Renal pelvis (tissue), 4 donors: ENCODE data around the gene CEP95. TPM values are rescaled to one million over a fixed set of nuclear protein-coding genes. Genes with fewer than 3 reads are reported as not detected.
A peak's percentile ranks its signal among the peaks of the same experiment; 100 is the strongest.
"Not testable (repeated sequence)": the region's sequence is repeated elsewhere in the genome, so short reads cannot be mapped to it uniquely, and the experiment has no call there.

ENCODE experiments used
- DNase-seq: peaks from one replicate; pipeline ENCODE4 v3.0.0-alpha.2; 2013
- polyA plus RNA-seq, 3 donors: library from polyadenylated mRNA; unstranded; fragments of 120-200 nt; gene quantifications; one replicate each; pipeline ENCODE4 v1.2.1, GENCODE V29; 2013; ENCODE audit not compliant: insufficient read length in 3 of 3

The CEP95 gene
- polyA plus RNA-seq, 3 donors = 78.0 to 166 (median 152) TPM

- no peak for DNase-seq
These were observed 14.2 kb upstream of the CEP95 start for GRCh38 chr17:64492481-64493109.

- no peak for DNase-seq
These were observed 12.7 kb upstream of the CEP95 start for GRCh38 chr17:64494121-64494520.

- not testable (repeated sequence) for DNase-seq
These were observed 11.5 kb upstream of the CEP95 start for GRCh38 chr17:64495300-64495699.

DNA sequence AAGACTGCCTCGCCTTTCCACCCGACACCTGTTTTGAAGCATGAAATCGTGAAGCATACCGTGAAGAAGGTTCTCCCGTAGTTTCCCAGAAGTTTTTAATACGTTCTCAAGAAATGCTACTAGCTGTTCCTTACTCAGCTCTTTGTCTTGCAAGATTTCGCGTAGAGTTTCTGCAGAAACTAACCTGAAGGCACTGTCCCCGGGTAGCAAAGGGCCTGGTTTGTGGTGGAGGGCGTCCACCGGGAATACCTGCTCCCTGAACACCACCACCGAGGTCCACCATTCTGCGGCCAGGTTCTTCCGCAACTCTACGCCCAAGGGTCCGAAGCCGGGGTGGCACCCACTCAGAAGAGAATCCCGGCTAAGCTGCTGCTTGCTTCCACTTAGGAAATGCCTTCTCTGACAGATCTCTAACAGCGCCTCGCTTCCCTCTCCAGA lies 10.4 kb upstream of the CEP95 start:
- DNase-seq = no peak

- peak; percentile 90 for DNase-seq
These were observed 9.8 kb upstream of the CEP95 start, which contains the start of gene POLG2 for GRCh38 chr17:64496786-64497564. Gene POLG2 (minus strand): TSS chr17:64497054. CDS start chr17:64496968, 86 bp downstream.

- no peak for DNase-seq
These were observed 9.2 kb upstream of the CEP95 start for GRCh38 chr17:64497565-64498035.

GRCh38 chr17:64498308-64499203 lies 8.2 kb upstream of the CEP95 start:
- no peak for DNase-seq

- DNase-seq = no peak
These were observed 6.8 kb upstream of the CEP95 start for GRCh38 chr17:64499805-64500486.

- no peak for DNase-seq
These were observed 6.3 kb upstream of the CEP95 start for GRCh38 chr17:64500487-64500859.

DNA sequence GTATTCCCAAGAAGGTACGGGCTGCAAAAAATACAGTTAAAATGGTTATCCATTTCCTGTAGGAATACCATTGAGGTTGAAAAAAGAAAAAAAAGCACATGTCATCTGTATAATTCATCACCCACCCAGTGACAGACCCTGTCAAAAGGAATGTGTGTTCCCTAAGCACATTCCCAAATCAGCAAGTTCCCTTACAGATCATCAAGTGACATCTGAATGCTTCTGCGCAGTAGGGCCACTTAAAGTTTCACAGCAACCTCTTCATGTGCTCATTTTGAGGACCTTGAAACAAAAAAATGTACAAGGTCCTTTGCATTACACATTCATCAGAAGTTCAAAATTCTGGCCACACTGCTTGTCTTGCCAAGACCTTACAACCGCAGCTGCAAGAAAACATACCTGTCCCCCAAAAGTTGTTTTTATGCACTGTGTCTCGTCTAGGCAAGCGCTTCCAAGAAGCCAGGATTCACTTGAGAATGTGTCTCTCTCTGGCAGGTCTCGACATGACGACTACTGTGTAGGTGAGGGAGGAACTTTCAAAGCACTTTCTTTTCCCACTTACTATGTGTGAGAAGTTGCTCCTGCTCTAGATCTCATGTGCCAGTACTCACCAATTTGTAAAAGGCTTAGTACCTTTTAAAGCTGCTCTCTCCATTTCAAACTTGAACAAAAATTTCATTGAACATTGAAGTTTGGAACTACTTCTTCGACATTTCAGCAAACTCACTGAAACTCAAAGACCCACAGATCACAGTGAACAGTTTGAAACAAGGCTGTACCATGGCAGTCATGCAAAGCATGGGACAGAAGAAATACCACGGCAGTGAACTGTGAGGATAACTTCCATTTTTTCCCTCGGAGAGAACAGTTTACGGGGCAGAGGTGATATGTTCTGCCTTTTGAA lies 5.7 kb upstream of the CEP95 start:
- DNase-seq = no peak

GRCh38 chr17:64502021-64502420 lies 4.8 kb upstream of the CEP95 start:
- no peak for DNase-seq

DNA sequence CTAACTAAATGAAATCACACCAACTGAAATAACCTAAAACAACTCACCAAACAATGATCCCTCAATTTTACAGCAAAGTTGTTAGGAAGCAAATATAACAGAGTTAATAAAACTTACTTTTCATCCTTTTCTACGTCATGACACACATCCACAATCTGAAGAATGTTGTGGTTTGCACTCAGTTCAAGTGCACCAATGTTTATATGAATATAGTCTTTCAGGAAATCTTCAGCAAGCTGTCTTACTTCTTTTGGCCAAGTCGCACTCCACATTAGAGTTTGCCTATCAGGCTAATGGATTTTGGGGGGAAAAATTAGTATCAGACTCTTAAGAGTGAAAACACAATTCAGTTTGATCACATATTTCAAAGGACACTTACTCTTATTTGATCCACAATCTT lies 4.0 kb upstream of the CEP95 start:
- no peak for DNase-seq

GRCh38 chr17:64503341-64503740 lies 3.4 kb upstream of the CEP95 start:
- no peak for DNase-seq

- DNase-seq = no peak
These were observed 2.7 kb upstream of the CEP95 start for GRCh38 chr17:64503821-64504768.

DNA sequence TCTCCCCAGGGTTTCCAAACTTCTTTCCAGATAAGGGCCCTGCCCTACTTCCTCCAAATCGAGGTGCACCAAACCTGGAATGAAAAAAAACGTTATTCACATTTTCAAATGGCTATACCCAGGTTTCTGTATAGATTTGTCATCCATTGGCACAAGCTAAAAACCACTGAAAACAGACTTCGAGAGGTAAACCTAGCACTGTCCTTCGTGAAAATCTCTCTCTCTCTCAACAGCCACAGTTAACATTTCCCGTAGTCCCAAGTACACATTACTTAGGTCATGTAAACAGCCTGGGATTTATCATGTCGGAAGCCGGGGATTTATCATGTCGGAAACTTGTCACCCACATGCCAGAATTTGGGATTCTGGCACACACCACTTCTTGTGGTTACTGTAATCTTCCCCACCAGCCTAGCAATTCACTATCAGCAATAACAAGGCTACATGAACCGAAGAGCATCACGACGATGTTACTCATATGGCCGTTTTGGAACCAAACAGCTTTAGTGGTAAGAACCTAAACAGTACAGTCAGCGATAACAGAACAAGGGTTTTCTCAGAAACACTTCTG lies 1.9 kb upstream of the CEP95 start:
- peak; percentile 42 for DNase-seq

DNA sequence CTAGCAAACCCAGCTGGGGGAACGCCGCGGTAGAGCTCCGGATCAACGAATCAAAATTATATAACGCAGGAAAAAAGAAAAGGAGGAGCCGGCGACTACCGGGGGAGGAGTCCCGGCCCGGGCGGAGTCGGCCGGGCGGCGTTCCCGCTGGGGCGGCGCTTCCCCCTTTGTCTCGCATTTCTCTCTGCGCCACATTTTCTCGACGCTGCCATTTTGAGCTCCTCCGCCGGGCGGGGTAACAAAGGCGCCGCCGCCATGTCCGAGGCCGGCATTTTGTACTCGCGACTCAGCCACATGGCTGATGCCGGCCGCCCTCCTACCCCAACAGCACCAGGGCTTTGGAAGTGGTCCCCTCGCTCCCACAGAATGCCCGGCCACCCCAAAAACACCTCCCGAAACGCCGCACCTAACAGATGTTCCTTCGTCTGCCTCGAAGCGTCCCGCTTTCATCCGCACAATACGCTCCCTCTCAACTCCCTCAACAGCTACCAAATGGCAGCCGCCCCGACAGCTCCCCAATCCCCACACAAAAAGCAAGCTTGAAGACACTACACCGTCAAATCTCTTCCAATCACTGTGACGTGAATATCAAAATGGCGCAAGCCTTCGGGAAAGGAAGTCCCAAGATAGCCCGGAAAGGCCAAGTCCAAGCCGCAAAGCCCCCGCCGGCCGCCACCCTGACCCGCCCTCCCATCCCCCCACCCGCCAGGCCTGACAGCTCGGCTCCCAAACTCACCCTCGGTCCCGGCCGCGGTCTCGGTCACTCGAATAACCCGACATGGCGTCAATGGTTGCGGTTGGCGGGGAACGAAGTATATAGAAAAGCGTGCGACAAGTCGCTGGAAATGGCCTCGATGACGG lies 1.2 kb upstream of the CEP95 start:
- peak; percentile 94 for DNase-seq

DNA sequence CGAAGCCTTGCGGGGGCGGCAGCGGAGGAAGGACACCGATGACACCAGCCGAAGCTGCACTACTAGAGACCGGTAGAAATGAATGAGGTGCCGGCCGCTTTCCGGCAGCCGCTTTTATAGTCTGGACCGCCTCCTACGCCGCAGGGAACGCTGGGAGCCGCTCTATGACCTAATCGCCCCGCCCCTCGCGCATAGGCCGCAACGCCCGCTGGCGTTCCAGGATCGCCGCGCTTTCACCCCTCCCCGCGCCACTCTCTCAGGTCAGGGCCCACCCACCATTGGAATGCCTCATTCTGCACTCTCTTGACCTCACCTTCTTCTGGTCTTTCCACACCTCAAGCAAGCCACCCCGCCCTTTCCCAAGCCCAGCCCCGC lies 589 bp upstream of the CEP95 start, which contains the start of gene DDX5:
Gene DDX5, minus strand, starts transcription at position 89 of the 375 bp plus-strand sequence. CDS start 170 bp downstream, outside the sequence.
- peak; percentile 96 for DNase-seq

DNA sequence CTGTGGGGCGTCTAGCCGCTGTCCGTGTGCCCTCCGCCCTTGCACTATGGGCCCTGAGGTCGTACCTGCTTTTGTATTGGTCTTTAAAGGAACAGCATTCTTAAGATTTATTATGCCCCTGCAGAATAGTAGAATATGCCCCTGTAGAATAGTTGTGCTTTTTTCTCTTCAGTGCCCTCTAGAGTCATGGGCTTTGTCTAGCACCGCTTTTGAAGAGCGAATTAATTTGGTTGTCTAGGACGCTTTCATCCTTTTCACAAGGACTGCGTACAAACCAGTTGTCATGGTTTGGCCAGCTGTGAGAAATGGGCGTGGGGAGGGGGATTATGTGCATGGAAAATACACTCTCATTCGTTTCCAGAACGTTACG lies 621 bp downstream of the CEP95 start:
- peak; percentile 87 for DNase-seq
